Fibroblast of lung (primary cell): ENCODE data around the gene APBA1. TPM values are rescaled to one million over a fixed set of nuclear protein-coding genes. Genes with fewer than 3 reads are reported as not detected.

ENCODE experiments used
- DNase-seq, 2 donors: peaks; one replicate each; pipeline versions ENCODE4 v3.0.0 to v3.0.0-alpha.2; 2010; ENCODE audit warnings: low read depth in 2 of 2
- H2AFZ ChIP-seq: 2 replicates; pipeline ENCODE4 v1.5.1; 2012; ENCODE audit warnings: low read length, control low read depth, inconsistent platforms
- H3K27ac ChIP-seq: 2 replicates; pipeline ENCODE4 v1.5.1; 2011; ENCODE audit warnings: low read length, control low read depth; ENCODE audit not compliant: insufficient read depth
- H3K27me3 ChIP-seq: 2 replicates; pipeline ENCODE4 v1.5.1; 2011; ENCODE audit warnings: mild to moderate bottlenecking, low read length; ENCODE audit not compliant: control insufficient read depth, insufficient read depth
- H3K36me3 ChIP-seq: 2 replicates; pipeline ENCODE4 v1.5.1; 2011; ENCODE audit warnings: low read length; ENCODE audit not compliant: control insufficient read depth, insufficient read depth
- H3K4me1 ChIP-seq: 2 replicates; pipeline ENCODE4 v1.5.1; 2011; ENCODE audit warnings: low read length; ENCODE audit not compliant: control insufficient read depth, insufficient read depth; ENCODE audit errors: extremely low read depth
- H3K4me2 ChIP-seq: 2 replicates; pipeline ENCODE4 v1.5.1; 2011; ENCODE audit warnings: low read length, control low read depth; ENCODE audit not compliant: insufficient read depth; ENCODE audit errors: extremely low read depth
- H3K4me3 ChIP-seq, 4 experiments: fragments of 200-600 bp in 1 of 4; sonication (generic) in 1 of 4; replicated peaks in 1 of 4; 2 replicates each; pipeline ENCODE4 v1.5.1; 2011 to 2016; ENCODE audit warnings: low read length in 4 of 4, low read depth in 3 of 4, mild to moderate bottlenecking in 3 of 4, control low read depth in 2 of 4, inconsistent platforms in 1 of 4, mixed read lengths in 1 of 4; ENCODE audit not compliant: insufficient read depth in 1 of 4; ENCODE audit errors: control extremely low read depth in 1 of 4
- H3K79me2 ChIP-seq: 2 replicates; pipeline ENCODE4 v1.5.1; 2012; ENCODE audit warnings: mild to moderate bottlenecking, low read length, inconsistent platforms; ENCODE audit not compliant: control insufficient read depth, insufficient read depth
- H3K9ac ChIP-seq: 2 replicates; pipeline ENCODE4 v1.5.1; 2011; ENCODE audit warnings: mild to moderate bottlenecking, low read length, control low read depth; ENCODE audit not compliant: insufficient read depth
- H3K9me3 ChIP-seq: 2 replicates; pipeline ENCODE4 v1.5.1; 2012; ENCODE audit warnings: low read depth, low read length; ENCODE audit not compliant: control insufficient read depth, insufficient read depth
- H4K20me1 ChIP-seq: 2 replicates; pipeline ENCODE4 v1.5.1; 2011; ENCODE audit warnings: low read length; ENCODE audit not compliant: control insufficient read depth, insufficient read depth; ENCODE audit errors: extremely low read depth
- EZH2 ChIP-seq: IDR thresholded peaks from 2 replicates; pipeline ENCODE4 v1.5.1; 2012; ENCODE audit warnings: low read length, control low read depth, mild to moderate bottlenecking; ENCODE audit errors: missing control alignments
- polyA plus RNA-seq, 2 donors: library from polyadenylated mRNA; depleted of rRNA in 1 of 2; stranded (reverse) in 1 of 2; unstranded in 1 of 2; fragments of >200 nt; gene quantifications; 2 replicates each; pipeline ENCODE4 v1.2.1, GENCODE V29; 2011 to 2012; ENCODE audit warnings: missing spikeins in 1 of 2
- total RNA-seq: library from RNA; depleted of rRNA; stranded (reverse); fragments of >200 nt; gene quantifications from 2 replicates; pipeline ENCODE4 v1.2.1, GENCODE V29; 2014
- TF ChIP-seq, protein P1 (sequence below), 2 donors: IDR thresholded peaks in 1 of 2; conservative IDR thresholded peaks in 1 of 2; 1 replicate in 1 of 2; 2 replicates in 1 of 2; pipeline ENCODE4 v1.5.1; 2011 to 2012; ENCODE audit warnings: low read length in 2 of 2, control low read depth in 1 of 2, inconsistent platforms in 1 of 2, low read depth in 1 of 2, mild to moderate bottlenecking in 1 of 2

APBA1 gene
- total and polyA plus RNA-seq, 2 donors (not counting 1 experiment from before 2014, with no cell fraction given) = 5.0 to 8.8 TPM

DNA sequence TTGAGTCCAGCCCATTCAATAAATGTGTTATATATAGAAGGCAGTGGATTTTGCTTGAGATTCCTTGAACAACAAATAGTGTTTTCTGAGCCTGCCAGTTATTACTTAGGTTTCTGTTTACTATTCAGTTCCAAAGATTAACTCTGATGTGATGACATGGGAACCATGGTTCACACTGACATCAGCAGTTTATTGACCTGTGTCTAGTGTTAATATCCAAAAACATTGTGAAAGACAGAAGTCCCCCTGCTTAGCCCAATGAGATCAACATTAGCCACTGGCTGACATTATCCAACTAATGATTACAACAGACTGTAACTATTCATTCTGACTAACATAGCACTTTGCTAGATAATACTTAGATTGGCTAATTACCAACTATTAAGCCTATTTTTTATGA lies 14.9 kb downstream of the APBA1 start:
- TF ChIP-seq, protein P1, sequence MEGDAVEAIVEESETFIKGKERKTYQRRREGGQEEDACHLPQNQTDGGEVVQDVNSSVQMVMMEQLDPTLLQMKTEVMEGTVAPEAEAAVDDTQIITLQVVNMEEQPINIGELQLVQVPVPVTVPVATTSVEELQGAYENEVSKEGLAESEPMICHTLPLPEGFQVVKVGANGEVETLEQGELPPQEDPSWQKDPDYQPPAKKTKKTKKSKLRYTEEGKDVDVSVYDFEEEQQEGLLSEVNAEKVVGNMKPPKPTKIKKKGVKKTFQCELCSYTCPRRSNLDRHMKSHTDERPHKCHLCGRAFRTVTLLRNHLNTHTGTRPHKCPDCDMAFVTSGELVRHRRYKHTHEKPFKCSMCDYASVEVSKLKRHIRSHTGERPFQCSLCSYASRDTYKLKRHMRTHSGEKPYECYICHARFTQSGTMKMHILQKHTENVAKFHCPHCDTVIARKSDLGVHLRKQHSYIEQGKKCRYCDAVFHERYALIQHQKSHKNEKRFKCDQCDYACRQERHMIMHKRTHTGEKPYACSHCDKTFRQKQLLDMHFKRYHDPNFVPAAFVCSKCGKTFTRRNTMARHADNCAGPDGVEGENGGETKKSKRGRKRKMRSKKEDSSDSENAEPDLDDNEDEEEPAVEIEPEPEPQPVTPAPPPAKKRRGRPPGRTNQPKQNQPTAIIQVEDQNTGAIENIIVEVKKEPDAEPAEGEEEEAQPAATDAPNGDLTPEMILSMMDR (conservative IDR thresholded peaks at IDR 0.05 in 1 of 2, IDR thresholded peaks at IDR 0.05 in 1 of 2; ENCODE audit: low read depth in 1 of 2, low read length in 2 of 2) = no peak
- TF ChIP-seq EZH2 = no peak
- DNase-seq = no peak
- Histone ChIP-seq H3K36me3 (no peaks in the 10 kb centered on the region), H3K27ac (no peak overlapping the region), H3K4me2 (no peak overlapping the region), H2AFZ (no peak overlapping the region), H3K4me1 (no peaks in the 10 kb centered on the region), H3K9me3 (no peaks in the 10 kb centered on the region), H3K79me2 (no peaks in the 10 kb centered on the region), H4K20me1 (no peaks in the 10 kb centered on the region), H3K9ac (no peak overlapping the region), H3K4me3 (no peak overlapping the region), H3K27me3 (no peaks in the 10 kb centered on the region)

DNA sequence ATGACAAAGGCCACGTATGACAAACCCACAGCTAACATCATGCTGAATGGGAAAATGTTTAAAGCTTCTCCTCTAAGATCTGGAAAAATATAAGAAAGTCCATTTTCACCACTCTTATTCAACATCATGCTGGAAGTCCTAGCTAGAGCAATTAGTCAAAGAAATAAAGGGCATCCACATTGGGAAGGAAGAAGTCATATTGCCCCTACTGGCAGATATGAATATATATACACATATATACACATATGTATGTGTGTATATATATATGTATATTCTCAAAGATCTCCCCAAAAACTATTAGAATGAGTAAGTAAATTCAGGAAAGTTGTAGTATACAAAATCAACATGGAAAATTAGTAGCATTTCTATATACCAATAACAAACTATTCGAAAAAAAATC lies 17.1 kb downstream of the APBA1 start:
- H3K4me1 ChIP-seq = peaks cover 1% of the 10 kb centered on the region
- no peak for DNase-seq
- H3K27me3 ChIP-seq = no peaks in the 10 kb centered on the region
- no peak overlapping the region for H3K4me3 ChIP-seq
- no peaks in the 10 kb centered on the region for H3K36me3 ChIP-seq
- H2AFZ ChIP-seq = no peak overlapping the region
- H3K9ac ChIP-seq = no peak overlapping the region
- no peaks in the 10 kb centered on the region for H3K79me2 ChIP-seq
- no peak overlapping the region for H3K4me2 ChIP-seq
- H4K20me1 ChIP-seq = no peaks in the 10 kb centered on the region
- no peak overlapping the region for H3K27ac ChIP-seq
- no peaks in the 10 kb centered on the region for H3K9me3 ChIP-seq
- TF ChIP-seq EZH2 = no peak
- TF ChIP-seq, protein P1 (conservative IDR thresholded peaks at IDR 0.05 in 1 of 2, IDR thresholded peaks at IDR 0.05 in 1 of 2; ENCODE audit: low read depth in 1 of 2, low read length in 2 of 2) = no peak

DNA sequence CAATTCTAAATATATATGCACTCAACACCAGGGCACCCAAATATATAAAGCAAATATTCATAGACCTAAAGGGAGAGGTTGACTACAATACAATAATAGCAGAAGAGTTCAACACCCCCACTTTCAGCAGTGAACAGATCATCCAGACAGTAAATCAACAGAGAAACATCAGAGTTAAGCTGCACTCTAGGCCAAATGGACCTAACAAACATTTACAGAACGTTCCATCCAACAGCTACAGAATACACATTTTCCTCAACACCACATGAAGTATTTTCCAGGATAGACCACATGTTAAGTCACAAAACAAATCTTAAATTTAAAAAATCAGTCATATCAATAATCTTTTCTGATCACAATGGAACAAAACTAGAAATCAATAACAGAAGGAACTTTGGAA lies 18.9 kb downstream of the APBA1 start:
- no peak overlapping the region for H3K27ac ChIP-seq
- no peak overlapping the region for H3K9ac ChIP-seq
- no peaks in the 10 kb centered on the region for H3K79me2 ChIP-seq
- no peaks in the 10 kb centered on the region for H4K20me1 ChIP-seq
- H3K4me2 ChIP-seq = no peak overlapping the region
- H3K4me3 ChIP-seq = no peak overlapping the region
- H3K9me3 ChIP-seq = no peaks in the 10 kb centered on the region
- peaks cover 9% of the 10 kb centered on the region for H3K4me1 ChIP-seq
- DNase-seq = no peak
- no peaks in the 10 kb centered on the region for H3K36me3 ChIP-seq
- H2AFZ ChIP-seq = no peak overlapping the region
- H3K27me3 ChIP-seq = no peaks in the 10 kb centered on the region
- TF ChIP-seq, protein P1 (conservative IDR thresholded peaks at IDR 0.05 in 1 of 2, IDR thresholded peaks at IDR 0.05 in 1 of 2; ENCODE audit: low read depth in 1 of 2, low read length in 2 of 2) = no peak
- no peak for TF ChIP-seq EZH2
